GM21447 (cell line): ENCODE data around the gene EFNB1.
"Not testable (repeated sequence)": the region's sequence is repeated elsewhere in the genome, so short reads cannot be mapped to it uniquely, and the experiment has no call there.

Experiments used
- ATAC-seq: cut with Tn5 transposase; IDR thresholded peaks from one replicate; pipeline ENCODE4 v1.9.1; 2021; ENCODE audit not compliant: unreplicated experiment

EFNB1 gene

DNA sequence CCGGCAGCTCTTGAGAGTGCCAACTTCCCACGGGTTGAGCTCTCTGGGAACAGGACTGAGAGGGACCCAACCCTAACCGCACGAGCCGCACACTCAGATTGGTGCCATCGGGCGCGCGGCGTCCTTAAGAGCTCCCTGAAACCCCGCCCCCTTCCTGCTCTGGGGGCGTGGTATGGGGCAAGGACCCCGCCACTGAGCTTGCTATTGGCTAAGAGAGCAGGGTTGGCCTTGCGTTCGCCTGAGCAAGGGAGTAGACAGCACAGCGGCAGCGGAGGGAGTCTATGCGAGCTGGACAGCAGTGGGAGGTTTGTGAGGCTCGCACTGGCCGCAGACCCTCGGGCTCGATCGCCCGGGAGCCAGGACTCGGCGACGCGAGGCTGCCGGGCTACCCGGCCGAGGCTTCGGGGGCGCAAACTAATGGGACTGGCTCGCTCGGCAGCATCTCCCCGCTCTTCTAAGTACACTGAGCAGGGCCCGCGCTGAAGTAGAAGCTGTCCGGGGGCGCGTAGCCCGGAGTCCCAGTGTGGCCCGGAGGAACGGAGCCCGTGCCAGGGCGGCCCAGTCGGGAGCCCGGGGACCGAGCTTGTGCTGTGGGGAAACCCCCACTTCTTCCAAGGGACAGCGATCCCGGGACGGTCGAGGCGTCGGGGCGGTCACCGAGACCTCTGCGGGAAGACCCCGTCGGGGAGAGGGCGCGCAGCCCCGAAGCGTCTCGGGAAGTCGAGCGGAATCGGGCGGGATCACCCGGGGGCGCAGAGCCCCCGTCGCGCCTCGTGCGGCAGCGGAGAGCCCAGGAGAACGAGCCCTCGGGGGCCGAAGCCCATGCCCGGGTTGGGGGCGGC is at the start of gene EFNB1:
EFNB1 (plus strand) TSS at position 282 of the 842 bp plus-strand sequence. CDS start 756 bp downstream, outside the sequence.
- ATAC-seq, result peak; percentile 95

DNA sequence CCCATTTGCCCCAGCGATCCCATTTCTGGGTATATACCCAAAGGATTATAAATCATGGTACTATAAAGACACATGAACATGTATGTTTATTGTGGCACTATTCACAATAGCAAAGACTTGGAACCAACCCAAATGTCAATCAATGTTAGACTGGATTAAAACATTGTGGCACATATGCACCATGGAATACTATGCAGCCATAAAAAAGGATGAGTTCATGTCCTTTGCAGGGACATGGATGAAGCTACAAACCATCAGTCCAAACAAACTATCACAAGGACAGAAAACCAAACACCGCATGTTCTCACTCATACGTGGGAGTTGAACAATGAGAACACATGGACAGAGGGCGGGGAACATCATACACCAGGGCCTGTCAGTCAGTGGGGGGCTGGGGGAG is 47.5 kb upstream of the EFNB1 start:
- not testable (repeated sequence) for ATAC-seq

DNA sequence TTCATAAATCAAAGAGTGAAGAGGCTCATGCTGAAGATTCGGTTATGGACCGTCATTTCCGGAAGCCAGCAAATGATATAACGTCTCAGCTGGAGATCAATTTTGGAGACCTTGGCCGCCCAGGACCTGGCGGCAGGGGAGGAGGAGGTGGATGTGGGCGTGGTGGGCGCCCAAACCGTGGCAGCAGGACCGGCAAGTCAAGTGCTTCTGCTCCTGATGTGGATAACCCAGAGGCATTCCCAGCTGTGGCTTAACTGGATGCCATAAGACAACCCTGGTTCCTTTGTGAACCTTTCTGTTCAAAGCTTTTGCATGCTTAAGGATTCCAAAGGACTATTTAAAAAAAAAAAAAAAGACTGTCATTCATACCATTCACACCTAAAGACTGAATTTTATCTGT is 44.0 kb upstream of the EFNB1 start:
- ATAC-seq, result no peak

DNA sequence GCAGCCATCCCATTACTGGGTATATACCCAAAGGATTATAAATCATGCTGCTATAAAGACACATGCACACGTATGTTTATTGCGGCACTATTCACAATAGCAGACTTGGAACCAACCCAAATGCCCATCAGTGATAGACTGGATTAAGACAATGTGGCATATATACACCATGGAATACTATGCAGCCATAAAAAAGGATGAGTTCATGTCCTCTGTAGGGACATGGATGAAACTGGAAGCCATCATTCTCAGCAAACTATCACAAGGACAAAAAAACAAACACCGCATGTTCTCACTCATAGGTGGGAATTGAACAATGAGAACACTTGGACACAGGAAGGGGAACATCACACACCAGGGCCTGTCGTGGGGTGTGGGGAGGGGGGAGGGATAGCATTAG is 42.2 kb upstream of the EFNB1 start:
- not testable (repeated sequence) for ATAC-seq

DNA sequence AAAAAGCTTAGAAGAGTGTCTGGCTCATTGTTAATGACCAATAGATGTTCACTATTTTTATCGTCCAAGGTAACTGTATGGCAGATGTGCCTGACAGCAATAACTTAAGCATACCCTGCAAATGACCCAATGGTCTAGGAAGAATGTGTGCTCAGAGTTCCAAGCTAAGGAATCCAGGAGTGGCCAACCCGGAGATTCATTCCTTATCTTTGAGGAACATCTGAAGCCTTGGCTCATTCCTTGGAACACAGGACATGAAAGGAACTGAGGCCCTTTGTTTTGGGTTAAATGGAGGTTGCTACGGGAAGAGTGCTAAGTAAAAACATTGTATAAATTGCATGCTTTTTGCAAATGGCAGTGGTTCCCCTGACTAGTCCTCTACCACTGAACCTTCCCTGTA is 38.9 kb upstream of the EFNB1 start:
- no peak for ATAC-seq

DNA sequence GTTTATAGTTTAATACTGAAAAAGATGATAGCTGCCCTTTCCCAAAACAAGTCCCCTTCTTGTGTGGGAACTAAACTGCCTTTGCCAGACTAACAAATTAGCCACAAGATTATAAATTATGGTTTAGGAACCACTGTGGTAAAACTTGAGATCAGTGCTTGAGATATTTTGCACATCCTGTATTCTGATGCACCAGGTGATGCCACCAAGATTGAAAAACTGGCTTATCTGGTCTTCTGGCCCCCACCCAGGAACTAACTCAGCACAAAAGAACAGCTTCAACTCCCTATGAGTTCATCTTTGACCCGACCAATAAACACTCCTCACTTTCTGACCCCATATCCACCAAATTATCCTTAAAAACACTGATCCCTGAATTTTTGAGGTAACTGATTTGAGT is 36.7 kb upstream of the EFNB1 start:
- ATAC-seq, result no peak

DNA sequence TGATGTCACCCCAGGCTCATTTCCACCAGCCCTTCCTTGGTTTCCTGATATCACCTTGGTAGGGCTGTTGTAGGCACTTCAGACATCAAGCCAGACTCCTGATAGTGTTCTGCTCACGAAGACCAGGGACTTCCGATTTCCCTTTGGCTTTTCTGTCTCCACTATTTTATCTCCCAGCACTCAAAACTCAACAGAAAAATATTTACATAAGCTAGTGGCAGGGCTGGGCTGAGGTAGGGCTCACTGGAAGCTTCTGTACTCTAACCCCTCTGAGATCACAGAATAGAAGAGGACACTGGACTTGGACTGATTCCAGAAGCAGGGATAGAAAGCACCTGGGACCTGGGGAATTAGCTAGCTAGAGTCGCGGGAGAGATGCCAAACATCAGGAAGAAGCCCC is 34.4 kb upstream of the EFNB1 start:
- no peak for ATAC-seq

DNA sequence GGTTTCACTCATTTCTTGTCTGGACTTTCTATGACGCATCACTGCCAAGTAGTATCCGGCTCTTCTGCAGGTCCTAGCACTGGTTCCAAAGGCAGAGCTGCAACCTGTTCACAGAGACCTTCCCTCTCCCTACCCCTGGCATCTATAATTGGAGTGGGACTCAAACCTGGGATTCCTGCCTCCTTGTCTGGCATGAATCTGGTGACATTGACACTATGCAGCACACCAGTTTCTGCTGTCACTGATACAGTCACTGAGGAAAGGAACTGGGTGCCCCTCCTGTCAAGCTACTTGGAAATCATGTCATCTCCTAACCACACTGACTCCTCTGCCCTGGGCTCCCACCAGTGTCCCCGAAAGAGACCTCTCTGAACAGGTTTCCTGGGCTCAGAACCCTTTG is 33.1 kb upstream of the EFNB1 start:
- no peak for ATAC-seq

DNA sequence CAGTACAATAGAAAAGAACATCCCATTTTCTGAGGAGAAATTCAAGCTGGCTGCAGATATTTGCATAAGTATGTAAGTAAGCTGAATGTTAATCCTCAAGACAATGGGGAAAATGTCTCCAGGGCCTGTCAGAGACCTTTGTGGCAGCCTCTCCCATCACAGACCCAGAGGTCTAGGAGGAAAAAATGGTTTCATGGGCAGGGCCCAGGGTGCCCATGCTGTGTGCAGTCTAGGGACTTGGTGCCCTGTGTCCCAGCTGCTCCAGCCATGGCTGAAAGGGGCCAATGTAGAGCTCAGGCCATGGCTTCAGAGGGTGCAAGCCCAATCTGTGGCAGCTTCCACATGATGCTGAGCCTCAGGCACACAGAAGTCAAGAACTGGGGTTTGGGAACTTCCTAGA is 30.4 kb upstream of the EFNB1 start:
- not testable (repeated sequence) for ATAC-seq

DNA sequence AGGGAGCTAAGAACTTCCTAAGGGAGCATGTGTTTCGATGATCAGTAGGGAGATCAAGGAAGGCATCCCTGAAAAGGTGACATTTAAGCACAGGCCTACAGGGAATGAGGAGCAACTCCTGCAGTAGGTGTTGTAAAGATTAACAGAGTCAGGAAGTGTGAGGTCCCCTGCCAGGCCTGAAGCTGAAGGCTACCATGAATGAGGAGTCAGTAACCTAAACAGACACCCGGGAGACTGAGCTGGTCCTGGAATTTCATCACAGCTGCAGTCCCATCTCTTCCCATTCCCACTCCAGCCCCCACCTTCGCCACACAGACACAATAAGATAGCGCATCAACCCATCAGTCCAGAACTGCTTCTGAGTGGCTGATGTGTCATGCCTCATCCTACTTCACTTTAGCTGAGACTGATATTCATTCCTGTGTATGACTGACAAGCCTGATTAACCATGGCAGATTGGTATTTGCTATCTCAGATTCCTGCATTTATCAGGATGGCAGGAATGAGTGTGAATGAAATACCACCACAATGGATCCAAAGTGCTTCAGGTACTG is 27.0 kb upstream of the EFNB1 start:
- no peak for ATAC-seq

DNA sequence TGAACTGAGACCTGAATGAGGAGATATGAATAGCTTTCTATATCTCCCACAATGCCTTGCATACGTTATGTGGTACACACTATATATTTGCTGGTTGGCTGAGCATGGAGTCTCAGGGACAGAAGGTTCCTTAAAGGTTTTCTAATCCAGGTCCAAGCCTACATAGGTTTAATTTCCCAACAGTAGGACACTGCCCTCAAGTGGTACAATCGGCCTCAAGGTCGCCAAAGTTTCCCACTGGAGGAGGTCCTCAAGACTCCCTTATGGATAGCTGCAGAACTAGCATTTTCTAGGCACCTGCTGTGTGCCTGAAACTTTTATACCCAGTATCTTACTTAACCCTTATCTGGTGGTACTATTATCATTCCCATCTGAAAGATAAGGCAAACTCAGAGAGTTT is 21.0 kb upstream of the EFNB1 start:
- no peak for ATAC-seq

DNA sequence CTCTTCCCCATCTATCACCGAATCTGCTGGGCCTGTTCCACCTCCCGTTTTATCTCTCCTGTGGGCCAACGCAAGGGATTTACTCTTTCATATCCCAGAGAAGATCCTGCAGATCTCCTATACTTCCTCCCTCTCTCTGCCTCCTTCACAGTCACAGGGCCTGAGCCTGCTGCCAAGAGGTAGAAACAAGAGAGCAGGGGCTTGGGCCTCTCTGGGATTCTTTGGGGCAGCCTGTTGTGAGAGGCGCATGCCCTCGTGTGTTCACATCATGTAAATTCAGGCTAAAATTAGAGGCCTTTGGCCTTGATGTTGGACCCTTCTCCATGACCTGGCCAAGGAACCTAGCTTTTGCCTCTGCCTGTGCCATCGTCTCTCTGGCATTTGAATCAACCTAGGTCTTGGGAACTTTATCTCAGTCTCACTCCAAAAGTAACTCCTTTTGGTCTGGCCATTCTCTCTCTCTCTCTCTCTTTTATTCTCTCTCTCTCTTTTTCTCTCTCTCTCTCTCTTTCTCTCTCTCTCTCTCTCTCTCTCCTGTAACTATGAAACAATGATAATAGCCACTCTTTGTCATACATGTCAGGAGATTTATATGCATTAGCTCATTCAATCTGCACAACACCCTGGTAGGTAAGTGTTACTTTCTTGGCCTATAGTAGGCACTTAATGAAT is 20.0 kb upstream of the EFNB1 start:
- no peak for ATAC-seq

DNA sequence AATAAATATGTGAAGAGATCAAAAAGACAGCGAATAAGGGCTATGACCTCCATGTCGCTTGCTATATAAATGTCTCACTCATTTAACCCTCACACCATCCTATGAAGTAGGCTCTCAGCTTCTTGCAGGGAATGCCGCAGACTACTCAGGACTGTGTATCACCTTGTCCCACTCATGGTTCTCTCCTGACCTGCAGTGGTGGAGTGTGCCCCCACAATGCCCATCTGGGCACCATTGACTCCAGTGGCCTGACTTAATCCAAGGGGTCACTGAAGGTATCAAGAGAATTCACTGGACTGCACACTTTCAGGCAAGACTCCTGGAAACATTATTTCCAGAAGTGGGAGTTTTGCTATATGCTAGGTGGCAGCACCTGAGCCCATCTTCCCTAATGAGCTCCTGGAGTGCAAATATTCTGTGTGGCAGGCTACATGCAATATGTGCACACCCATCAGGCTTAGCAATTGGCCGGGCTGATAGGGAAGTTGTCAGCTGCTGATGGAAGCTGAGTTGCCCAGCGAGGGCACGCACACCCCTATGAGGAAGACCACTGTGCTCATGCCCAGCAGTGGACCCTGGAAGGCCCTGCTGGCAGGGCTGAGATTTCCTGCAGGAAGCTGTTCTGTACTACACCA is 8.2 kb upstream of the EFNB1 start:
- ATAC-seq, result no peak

DNA sequence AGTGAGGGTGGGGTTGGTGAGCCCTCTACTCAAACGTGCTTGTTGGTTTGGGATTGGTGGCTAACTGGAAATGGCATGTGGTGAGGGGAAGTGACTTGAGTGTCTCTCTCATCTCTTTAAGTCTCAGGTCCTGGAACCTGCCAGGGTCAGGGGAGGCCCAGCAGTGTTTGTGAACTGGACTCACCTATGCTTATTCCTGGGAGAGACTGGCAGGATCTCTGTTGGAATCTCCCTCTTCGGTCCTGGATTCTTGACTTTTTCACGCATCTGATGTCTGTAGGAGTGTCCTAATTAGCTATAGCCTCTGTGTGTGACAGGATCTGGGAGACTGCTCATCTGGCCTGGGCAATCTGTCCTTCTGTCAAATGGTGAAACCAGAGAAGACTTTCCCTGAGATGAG is 7.2 kb upstream of the EFNB1 start:
- ATAC-seq, result no peak

DNA sequence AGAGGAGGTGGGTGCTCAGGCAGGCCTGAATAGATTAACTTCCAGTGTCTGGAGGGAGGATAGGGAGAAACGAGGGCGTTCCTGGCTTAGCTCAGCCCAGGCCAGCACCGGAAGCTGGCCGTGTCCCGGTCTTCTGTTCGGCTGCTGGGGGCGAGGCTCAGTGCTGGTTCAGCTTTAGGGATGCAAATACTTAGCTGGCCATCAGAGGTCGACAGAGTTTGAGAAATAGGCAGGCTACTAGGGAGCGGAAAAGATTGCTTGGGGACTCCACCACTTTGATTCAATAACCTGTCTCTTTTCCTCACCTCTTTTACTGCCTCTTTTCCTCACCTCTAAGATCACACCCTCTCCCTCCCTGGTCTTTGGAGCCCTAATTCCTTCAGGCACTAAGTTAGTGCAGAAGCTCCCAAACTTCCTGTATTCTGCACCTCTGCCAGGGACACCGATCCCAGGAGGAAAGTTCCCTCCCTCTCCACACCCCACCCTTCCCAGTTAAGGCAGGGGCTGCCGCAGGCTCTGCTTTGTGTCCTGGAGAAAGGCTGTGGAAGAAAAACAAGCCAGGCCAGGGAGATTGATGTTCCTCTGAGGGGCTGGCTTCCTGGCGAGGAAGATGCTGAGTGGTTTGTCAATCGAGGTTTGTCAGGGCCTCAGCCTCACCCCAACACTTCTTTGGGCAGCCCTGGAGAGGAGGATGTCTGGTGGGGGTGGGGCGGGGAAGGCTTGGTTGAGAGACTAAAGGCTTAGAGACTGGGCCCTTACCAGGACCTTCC is 6.0 kb upstream of the EFNB1 start:
- ATAC-seq, result no peak

DNA sequence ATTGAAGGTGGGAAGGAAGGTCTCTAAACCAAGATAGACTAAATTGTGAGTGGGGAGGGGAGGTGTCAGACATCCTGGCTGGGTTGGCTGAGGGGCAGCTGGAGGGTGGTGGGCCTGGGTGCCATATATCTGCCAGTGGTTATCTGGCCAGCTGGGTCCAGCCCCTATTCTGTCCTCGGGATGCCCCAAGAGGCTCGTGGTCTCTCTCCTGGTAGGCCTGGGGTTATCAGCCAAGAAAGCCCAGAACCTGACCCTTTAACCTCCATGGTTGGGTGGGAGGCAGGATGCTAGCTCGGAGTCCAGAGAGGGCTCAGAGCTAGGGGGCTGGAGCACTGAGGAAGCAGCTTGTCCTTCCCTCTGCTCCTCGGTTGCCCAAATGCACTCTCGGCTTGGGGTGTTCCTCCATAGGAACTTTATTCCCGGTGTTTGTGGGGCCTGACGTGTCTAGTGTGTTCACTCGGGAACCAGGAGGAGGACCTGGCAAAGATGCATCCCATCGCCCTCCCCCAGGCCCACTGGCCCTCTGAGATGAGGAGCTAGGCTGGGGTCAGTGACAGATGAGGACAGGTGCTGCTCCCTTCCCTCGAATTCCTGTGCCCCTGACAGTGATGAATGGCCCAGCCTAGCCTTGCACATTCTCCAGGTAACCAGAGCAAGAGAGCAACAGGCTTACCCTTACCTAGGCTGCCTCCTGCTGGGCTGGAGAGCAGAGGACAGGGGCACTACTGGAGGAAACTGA is 5.2 kb upstream of the EFNB1 start:
- ATAC-seq, result no peak

DNA sequence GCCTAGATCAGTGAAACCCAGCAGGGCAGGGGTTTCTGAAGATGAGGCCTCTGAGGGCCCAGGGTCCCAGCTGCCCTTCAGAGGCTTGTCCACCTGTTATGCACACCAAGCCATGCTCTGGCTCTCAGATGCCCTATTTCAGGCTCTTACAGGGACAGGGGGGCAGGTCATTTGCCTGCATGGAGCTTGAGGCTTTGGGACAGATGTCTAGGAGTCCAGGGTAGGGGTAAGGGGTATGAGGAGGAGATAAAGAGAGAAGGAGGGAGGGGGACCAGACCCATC is 4.7 kb upstream of the EFNB1 start:
- ATAC-seq, result no peak

DNA sequence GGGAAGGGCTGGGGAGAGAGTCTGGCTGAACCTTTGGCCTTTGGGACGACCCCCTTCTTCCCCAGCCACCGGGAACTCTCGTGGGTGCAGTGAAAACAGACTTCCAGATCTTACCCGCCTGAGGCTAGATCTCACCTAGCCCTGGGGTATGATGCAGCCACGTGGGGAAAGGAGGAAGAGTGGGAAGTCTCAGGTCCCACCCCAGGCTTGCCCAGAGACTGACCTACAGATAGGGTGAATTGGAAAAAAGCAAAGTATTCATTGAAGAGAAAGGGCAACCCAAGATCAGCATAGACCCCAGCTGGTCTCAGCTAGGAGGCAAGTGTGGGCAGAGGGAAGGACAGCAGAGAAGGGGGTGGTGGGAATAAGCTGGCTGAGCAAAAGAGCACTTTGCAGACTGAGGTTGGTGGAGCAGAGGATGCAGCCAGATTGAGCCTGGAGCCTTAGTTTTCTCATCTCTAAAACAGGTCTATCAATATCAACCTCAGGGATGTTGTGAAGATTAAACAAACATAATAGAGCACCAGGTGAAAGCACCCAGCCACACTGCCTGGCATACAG is 4.2 kb upstream of the EFNB1 start:
- no peak for ATAC-seq

DNA sequence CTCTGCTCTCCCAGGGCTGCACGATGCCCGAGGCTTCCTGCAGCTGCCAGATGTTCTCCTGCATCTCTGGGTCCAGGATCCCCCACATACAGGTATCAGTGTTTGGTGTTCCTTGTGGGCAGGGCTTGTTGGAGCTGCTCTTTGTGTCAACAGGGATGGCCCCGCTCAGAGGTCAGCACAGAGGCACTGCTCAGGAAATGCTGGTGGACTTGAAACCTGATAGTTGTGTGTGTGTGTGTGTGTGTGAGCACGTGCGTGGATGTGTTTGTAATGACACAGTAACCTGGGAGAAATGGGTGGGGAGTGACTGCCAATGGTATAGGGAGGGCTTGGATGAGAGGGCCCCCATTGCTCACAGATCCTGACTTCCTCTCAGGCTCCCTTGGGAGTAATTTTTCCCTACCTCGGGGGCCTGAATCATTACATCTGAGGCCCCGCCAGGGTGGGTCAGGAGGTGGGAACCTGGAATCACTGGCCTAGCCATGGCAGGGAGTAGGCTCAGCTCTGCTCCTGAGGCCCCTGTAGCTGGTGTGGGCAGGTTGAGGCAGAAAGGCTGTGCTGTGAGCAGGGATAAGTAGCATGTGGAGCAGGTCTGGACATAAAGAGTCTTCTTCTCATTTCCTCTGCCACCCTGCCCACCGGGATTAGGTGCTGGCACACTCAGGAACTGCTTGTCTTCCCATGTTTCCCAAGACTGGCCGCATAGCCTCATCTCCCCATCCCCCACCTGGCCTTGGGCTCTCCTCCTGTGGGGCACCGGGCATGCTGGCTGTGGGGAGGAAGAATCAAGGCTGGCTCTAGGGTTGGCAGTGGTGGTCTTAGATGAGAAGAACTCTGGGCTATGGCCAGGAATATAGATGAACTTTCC is 2.5 kb upstream of the EFNB1 start:
- no peak for ATAC-seq
